ENCODE measurements around the gene GON4L.
"Not testable (repeated sequence)": the region's sequence is repeated elsewhere in the genome, so short reads cannot be mapped to it uniquely, and the experiment has no call there.

Gene GON4L

GRCh38 chr1:155867766-155868165 lies 10.8 kb upstream of the GON4L start:
- DNase-seq = no peak

GRCh38 chr1:155864393-155864792 lies 7.4 kb upstream of the GON4L start:
- DNase-seq = no peak

- no peak for DNase-seq
Measured at GRCh38 chr1:155861896-155862295, 4.9 kb upstream of the GON4L start.

GRCh38 chr1:155860970-155861510 lies 4.0 kb upstream of the GON4L start:
- DNase-seq = no peak

GRCh38 chr1:155859881-155860871 lies 3.2 kb upstream of the GON4L start:
- no peak for DNase-seq

GRCh38 chr1:155859234-155859829 lies 2.3 kb upstream of the GON4L start, which contains the start of gene SYT11:
Gene SYT11, plus strand, starts transcription at chr1:155859567. Its CDS starts 195 bp downstream, at chr1:155859762.
- peak; percentile 99 for DNase-seq

GRCh38 chr1:155858800-155859233 lies 1.8 kb upstream of the GON4L start:
- no peak for DNase-seq

GRCh38 chr1:155856257-155856974 lies 598 bp downstream of the GON4L start:
- no peak for DNase-seq

- DNase-seq = no peak
Measured at GRCh38 chr1:155850345-155850744, 6.7 kb downstream of the GON4L start.

GRCh38 chr1:155847823-155848529 lies 9.0 kb downstream of the GON4L start:
- DNase-seq = no peak

GRCh38 chr1:155844860-155845421 lies 12.1 kb downstream of the GON4L start:
- no peak for DNase-seq

- no peak for DNase-seq
Measured at GRCh38 chr1:155840386-155840785, 16.6 kb downstream of the GON4L start.

- DNase-seq = no peak
Measured at GRCh38 chr1:155835548-155835947, 21.5 kb downstream of the GON4L start.

GRCh38 chr1:155834927-155835399 lies 22.1 kb downstream of the GON4L start:
- DNase-seq = not testable (repeated sequence)

- no peak for DNase-seq
Measured at GRCh38 chr1:155834296-155834926, 22.6 kb downstream of the GON4L start.

GRCh38 chr1:155833665-155834295 lies 23.2 kb downstream of the GON4L start:
- DNase-seq = no peak

GRCh38 chr1:155831279-155831976 lies 25.6 kb downstream of the GON4L start:
- DNase-seq = no peak

GRCh38 chr1:155827450-155827849 lies 29.6 kb downstream of the GON4L start:
- no peak for DNase-seq

GRCh38 chr1:155816351-155816750 lies 40.7 kb downstream of the GON4L start:
- DNase-seq = no peak

GRCh38 chr1:155813672-155814071 lies 43.3 kb downstream of the GON4L start:
- DNase-seq = no peak
